K562 (cell line): Measurements from ENCODE around the gene SCML2. TPM values are rescaled to one million over a fixed set of nuclear protein-coding genes. Genes with fewer than 3 reads are reported as not detected.

Experiments used
- ATAC-seq: fragments of 200-7000 bp; cut with Tn5 transposase; 3 replicates; pipeline ENCODE4 v1.9.1; 2020; ENCODE audit warnings: moderate library complexity
- BruUV-seq: library from RNA; stranded (reverse); fragments of 400-500 nt; replicated peaks from 2 replicates; lab custom pipeline; 2021; lab: Mats Ljungman, UMichigan
- CTCF ChIA-PET: fragments of 300-600 bp; formaldehyde crosslinking; extraction: SDS; loops from one replicate; lab custom pipeline; 2021; ENCODE audit warnings: low intra/inter-chr PET ratio; lab: Yijun Ruan, JAX
- POLR2A ChIA-PET: fragments of 300-600, 350-650 bp; sonication (Branson Sonifier 250); formaldehyde crosslinking; extraction: SDS; loops from one replicate; lab custom pipeline; 2021; ENCODE audit warnings: antibody characterized with exemption, inconsistent platforms; lab: Yijun Ruan, JAX
- DNase-seq, 4 experiments: peaks; one replicate each; pipeline versions ENCODE4 v3.0.0 to v3.0.0-alpha.2; 2011 to 2018; ENCODE audit warnings: low spot score in 3 of 4, mixed read lengths in 3 of 4; ENCODE audit errors: extremely low read depth in 1 of 4
- FAIRE-seq: peaks from 2 replicates; lab custom pipeline; 2011; peaks lifted over from hg19 to GRCh38; lab: Jason Lieb, UNC
- H2AFZ ChIP-seq: 2 replicates; pipeline ENCODE4 v1.6.0; 2011; ENCODE audit warnings: low read depth, low read length, control low read depth, inconsistent platforms
- H3K27ac ChIP-seq: fragments of 200-600 bp; 3 replicates; pipeline ENCODE4 v1.8.0; 2011; ENCODE audit warnings: low read depth, mild to moderate bottlenecking, control low read depth, inconsistent platforms, low read length, moderate library complexity, mixed read lengths; ENCODE audit errors: extremely low read depth
- H3K27me3 ChIP-seq, 2 experiments: fragments of 300-600 bp in 1 of 2; 2 replicates in 1 of 2; 3 replicates in 1 of 2; pipeline versions ENCODE4 v1.6.0 to v1.8.0; 2011; ENCODE audit warnings: inconsistent platforms in 2 of 2, low read length in 2 of 2, mild to moderate bottlenecking in 1 of 2, mixed read lengths in 1 of 2, moderate library complexity in 1 of 2; ENCODE audit not compliant: control insufficient read depth in 2 of 2, insufficient read depth in 2 of 2
- H3K36me3 ChIP-seq: fragments of 300-600 bp; 3 replicates; pipeline ENCODE4 v1.8.0; 2011; ENCODE audit warnings: mild to moderate bottlenecking, low read length, inconsistent platforms; ENCODE audit not compliant: control insufficient read depth, insufficient read depth
- H3K4me1 ChIP-seq, 2 experiments: fragments of 200-600 bp in 1 of 2; replicated peaks in 1 of 2; 2 replicates in 1 of 2; 3 replicates in 1 of 2; pipeline versions ENCODE4 v1.5.1 to v1.8.0; 2011; ENCODE audit warnings: inconsistent platforms in 2 of 2, low read length in 2 of 2, mild to moderate bottlenecking in 1 of 2, mixed read lengths in 1 of 2, moderate library complexity in 1 of 2; ENCODE audit not compliant: control insufficient read depth in 2 of 2, insufficient read depth in 2 of 2
- H3K4me2 ChIP-seq: 2 replicates; pipeline ENCODE4 v1.6.1; 2011; ENCODE audit warnings: low read length, control low read depth, inconsistent platforms, mixed read lengths; ENCODE audit not compliant: insufficient read depth
- H3K4me3 ChIP-seq: fragments of 200-600 bp; sonication (generic), shearing (Covaris generic); 2 replicates; pipeline ENCODE4 v1.5.1; 2016; ENCODE audit warnings: control low read depth, inconsistent platforms
- H3K79me2 ChIP-seq: fragments of 200-600 bp; 3 replicates; pipeline ENCODE4 v1.8.0; 2011; ENCODE audit warnings: low read length, inconsistent platforms; ENCODE audit not compliant: control insufficient read depth, insufficient read depth
- H3K9ac ChIP-seq, 2 experiments: 2 replicates each; pipeline versions ENCODE4 v1.6.0 to v1.6.1; 2011; ENCODE audit warnings: low read depth in 2 of 2, low read length in 2 of 2, control low read depth in 1 of 2, inconsistent platforms in 1 of 2, mild to moderate bottlenecking in 1 of 2, mixed read lengths in 1 of 2; ENCODE audit not compliant: insufficient read depth in 1 of 2
- H3K9me1 ChIP-seq: one replicate; pipeline ENCODE4 v1.6.0; 2011; ENCODE audit warnings: inconsistent platforms, mild to moderate bottlenecking, low read length, moderate library complexity; ENCODE audit not compliant: control insufficient read depth, insufficient read depth
- H3K9me3 ChIP-seq: replicated peaks from 2 replicates; pipeline ENCODE4 v1.5.1; 2011; ENCODE audit warnings: low read depth, low read length, inconsistent platforms; ENCODE audit not compliant: control insufficient read depth, insufficient read depth
- H4K20me1 ChIP-seq: replicated peaks from 2 replicates; pipeline ENCODE4 v1.6.1; 2011; ENCODE audit warnings: low read length, inconsistent platforms, mixed read lengths; ENCODE audit not compliant: control insufficient read depth, insufficient read depth
- ARHGAP35 ChIP-seq: fragments of 450-650 bp; IDR thresholded peaks from 2 replicates; pipeline ENCODE4 v1.6.1; 2018; ENCODE audit not compliant: partially characterized antibody
- HNRNPK ChIP-seq: fragments of 200-400 bp; formaldehyde crosslinking; IDR thresholded peaks from one replicate; pipeline ENCODE4 v1.6.1; 2018; ENCODE audit warnings: mild to moderate bottlenecking, low read depth, low read length; ENCODE audit not compliant: poor library complexity, severe bottlenecking
- NCOA2 ChIP-seq, 2 experiments: fragments of 450-650 bp; IDR thresholded peaks; 2 replicates each; pipeline ENCODE4 v1.6.1; 2018; ENCODE audit warnings: mild to moderate bottlenecking in 2 of 2, moderate library complexity in 1 of 2; ENCODE audit not compliant: partially characterized antibody in 2 of 2
- NUFIP1 ChIP-seq: fragments of 450-650 bp; IDR thresholded peaks from 2 replicates; pipeline ENCODE4 v1.6.1; 2018; ENCODE audit not compliant: partially characterized antibody
- SIX5 ChIP-seq, 2 experiments: IDR thresholded peaks; 2 replicates each; pipeline ENCODE4 v1.6.1; 2011; ENCODE audit warnings: low read length in 2 of 2, borderline replicate concordance in 1 of 2, low read depth in 1 of 2, mild to moderate bottlenecking in 1 of 2, moderate library complexity in 1 of 2; ENCODE audit not compliant: insufficient read depth in 1 of 2
- SMAD1 ChIP-seq: fragments of 150-350 bp; IDR thresholded peaks from 2 replicates; pipeline ENCODE4 v1.6.1; 2014; ENCODE audit warnings: low read length, low read depth; ENCODE audit not compliant: partially characterized antibody
- SREBF1 ChIP-seq: fragments of 150-350 bp; IDR thresholded peaks from 2 replicates; pipeline ENCODE4 v1.6.1; 2014; ENCODE audit warnings: antibody characterized with exemption, low read depth, low read length, borderline replicate concordance
- TAL1 ChIP-seq: fragments of 450-650 bp; IDR thresholded peaks from 2 replicates; pipeline ENCODE4 v1.6.1; 2016; ENCODE audit warnings: mild to moderate bottlenecking
- ZBTB40 ChIP-seq, 2 experiments: fragments of 450-650 bp in 1 of 2; sonication (generic) in 1 of 2; formaldehyde crosslinking in 1 of 2; IDR thresholded peaks; 2 replicates each; pipeline versions ENCODE4 v1.7.1 to v1.9.0; 2016 to 2022; ENCODE audit warnings: inconsistent platforms in 1 of 2, mild to moderate bottlenecking in 1 of 2, missing genetic modification reagents in 1 of 2
- ZKSCAN1 ChIP-seq: fragments of 150-350 bp; IDR thresholded peaks from 2 replicates; pipeline ENCODE4 v1.6.1; 2016; ENCODE audit warnings: low read depth, low read length
- ZNF197 ChIP-seq: fragments of 200-800 bp; sonication (Bioruptor generic); IDR thresholded peaks from 2 replicates; pipeline ENCODE4 v1.6.1; 2016; ENCODE audit warnings: low read depth, missing genetic modification characterization, missing compliant biosample characterization
- ZNF24 ChIP-seq: fragments of 450-650 bp; IDR thresholded peaks from 2 replicates; pipeline ENCODE4 v1.6.1; 2016
- WGBS: fragments of 100-300 bp; shearing (Covaris generic); methylation state at CpG from one replicate; pipeline ENCODE4 v1.1.6; 2016; ENCODE audit warnings: low coverage, mixed read lengths; ENCODE audit not compliant: insufficient coverage; ENCODE audit errors: missing lambda C conversion rate; 5-methylcytosine and 5-hydroxymethylcytosine counted together
- in situ Hi-C: fragments of 300-500 bp; cut with MboI; formaldehyde crosslinking; loops from 4 replicates; pipeline ENCODE4 v1.15.0; 2018; ENCODE audit warnings: inconsistent platforms, mixed read lengths
- intact Hi-C: fragments of 100-400 bp; cut with micrococcal nuclease; formaldehyde crosslinking; loops from 2 replicates; pipeline ENCODE4 v1.14.2; 2022
- polyA plus RNA-seq, 8 experiments: library from polyadenylated mRNA; depleted of rRNA in 4 of 8; stranded (reverse) in 5 of 8; unstranded in 3 of 8; fragments of >200 nt; fragmentation: Nextera tagmentation in 2 of 8; fragmentation: Illumina TruSeq in 1 of 8; extraction: Ambion mirVana in 2 of 8; extraction: Trizol in 1 of 8; gene quantifications; 2 replicates each; pipeline versions ENCODE4 v1.2.1 to v1.2.3, GENCODE V29; 2011 to 2014; ENCODE audit warnings: inconsistent platforms in 1 of 8, missing spikeins in 1 of 8
- total RNA-seq, 7 experiments: library from RNA; depleted of rRNA in 6 of 7; stranded (reverse); fragments of >200 nt in 6 of 7; fragmentation: Illumina TruSeq in 2 of 7; extraction: Trizol in 2 of 7; gene quantifications; 2 replicates each; pipeline versions ENCODE4 v1.2.1 to v1.2.3, GENCODE V29; 2011 to 2021; ENCODE audit warnings: low replicate concordance in 1 of 7
- TF ChIP-seq, protein P1 (sequence below): fragments of 200-800 bp; sonication (Bioruptor generic); IDR thresholded peaks from 2 replicates; pipeline ENCODE4 v1.6.1; 2017; ENCODE audit warnings: missing genetic modification characterization, missing compliant biosample characterization

SCML2 gene
- total and polyA plus RNA-seq, 9 of the 15 experiments (the other 6 are each of a cell fraction or from before 2014, with no cell fraction given) = 15.1 to 30.8 (median 22.9) TPM

GRCh38 chrX:18278449-18278848 lies 76.0 kb downstream of the SCML2 start:
- ChIA-PET CTCF (no interaction called here), POLR2A (no interaction called here)
- WGBS = 93% methylated on average over 3 of the region's 4 CpGs
- no peak overlapping the region for H3K9ac ChIP-seq
- FAIRE-seq (no peak), ATAC-seq (no peak), DNase-seq (no peak)
- no peaks in the 10 kb centered on the region for H3K27me3 ChIP-seq
- H3K79me2 ChIP-seq = peaks cover 34% of the 10 kb centered on the region
- no peaks in the 10 kb centered on the region for H3K9me1 ChIP-seq
- H4K20me1 ChIP-seq = no peaks in the 10 kb centered on the region
- H3K4me3 ChIP-seq = no peak overlapping the region
- H3K9me3 ChIP-seq = peaks cover 8% of the 10 kb centered on the region; the same call in 1 of the 2 replicates
- H3K4me1 ChIP-seq = peaks cover 0 to 5% of the 10 kb centered on the region in 2 experiments; a peak in 3 of 5 replicates
- in situ Hi-C loops (no loop called here), intact Hi-C loops (no loop called here)
- H2AFZ ChIP-seq = no peak overlapping the region
- no peaks in the 10 kb centered on the region for H3K36me3 ChIP-seq
- BruUV-seq = no TSS peak
- H3K4me2 ChIP-seq = no peak overlapping the region
- no peak overlapping the region for H3K27ac ChIP-seq
- TF ChIP-seq ZNF197 = no peak
- TF ChIP-seq ZKSCAN1 = no peak
- no peak for TF ChIP-seq SIX5 (IDR thresholded peaks at IDR 0.05; ENCODE audit: borderline replicate concordance in 1 of 2, insufficient read depth in 1 of 2, low read depth in 1 of 2, low read length in 2 of 2)
- TF ChIP-seq NCOA2 (IDR thresholded peaks at IDR 0.05; ENCODE audit: partially characterized antibody in 2 of 2) = no peak
- no peak for TF ChIP-seq HNRNPK
- TF ChIP-seq ZNF24 = no peak
- TF ChIP-seq ZBTB40 (IDR thresholded peaks at IDR 0.05) = no peak
- no peak for TF ChIP-seq ZBTB40 (CRISPR knock-in tag; IDR thresholded peaks at IDR 0.05)
- no peak for TF ChIP-seq SREBF1
- no peak for TF ChIP-seq ARHGAP35
- TF ChIP-seq TAL1 = no peak
- TF ChIP-seq, protein P1, sequence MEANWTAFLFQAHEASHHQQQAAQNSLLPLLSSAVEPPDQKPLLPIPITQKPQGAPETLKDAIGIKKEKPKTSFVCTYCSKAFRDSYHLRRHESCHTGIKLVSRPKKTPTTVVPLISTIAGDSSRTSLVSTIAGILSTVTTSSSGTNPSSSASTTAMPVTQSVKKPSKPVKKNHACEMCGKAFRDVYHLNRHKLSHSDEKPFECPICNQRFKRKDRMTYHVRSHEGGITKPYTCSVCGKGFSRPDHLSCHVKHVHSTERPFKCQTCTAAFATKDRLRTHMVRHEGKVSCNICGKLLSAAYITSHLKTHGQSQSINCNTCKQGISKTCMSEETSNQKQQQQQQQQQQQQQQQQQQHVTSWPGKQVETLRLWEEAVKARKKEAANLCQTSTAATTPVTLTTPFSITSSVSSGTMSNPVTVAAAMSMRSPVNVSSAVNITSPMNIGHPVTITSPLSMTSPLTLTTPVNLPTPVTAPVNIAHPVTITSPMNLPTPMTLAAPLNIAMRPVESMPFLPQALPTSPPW (CRISPR knock-in tag) = no peak
- TF ChIP-seq SMAD1 = no peak
- TF ChIP-seq NUFIP1 = no peak
